H1 (cell line): ENCODE results near the gene AOPEP. TPM values are rescaled to one million over a fixed set of nuclear protein-coding genes. Genes with fewer than 3 reads are reported as not detected.

Source experiments
- CTCF ChIA-PET: fragments of 300-600 bp; sonication (Branson Sonifier 250); formaldehyde crosslinking; loops from one replicate; lab custom pipeline; 2021; ENCODE audit not compliant: partially characterized antibody; lab: Charles Lee
- POLR2A ChIA-PET: fragments of 300-600 bp; sonication (Branson Sonifier 250); formaldehyde crosslinking; loops from one replicate; lab custom pipeline; 2021; ENCODE audit warnings: inconsistent platforms; ENCODE audit not compliant: partially characterized antibody; lab: Charles Lee
- DNase-seq, 2 experiments: peaks; one replicate each; pipeline versions ENCODE4 v3.0.0 to v3.0.0-alpha.2; 2010 to 2022; ENCODE audit warnings: low spot score in 2 of 2, low read depth in 1 of 2, mixed read lengths in 1 of 2
- FAIRE-seq: peaks from 2 replicates; lab custom pipeline; 2011; peaks lifted over from hg19 to GRCh38; lab: Jason Lieb, UNC
- H2AFZ ChIP-seq: 2 replicates; pipeline ENCODE4 v1.8.1; 2012; ENCODE audit warnings: low read length, inconsistent platforms
- H2AK5ac ChIP-seq: 2 replicates; pipeline ENCODE4 v1.6.1; 2013; ENCODE audit warnings: low read depth, low read length
- H2BK120ac ChIP-seq: replicated peaks from 2 replicates; pipeline ENCODE3; 2013; ENCODE audit warnings: low read depth, low read length, inconsistent platforms
- H2BK12ac ChIP-seq: 2 replicates; pipeline ENCODE4 v1.6.1; 2013; ENCODE audit warnings: low read depth, low read length
- H2BK15ac ChIP-seq: 2 replicates; pipeline ENCODE4 v1.6.1; 2013; ENCODE audit warnings: low read length
- H2BK20ac ChIP-seq: 2 replicates; pipeline ENCODE4 v1.6.1; 2013; ENCODE audit warnings: low read length
- H2BK5ac ChIP-seq: 2 replicates; pipeline ENCODE4 v1.6.1; 2013; ENCODE audit warnings: low read depth, low read length
- H3K14ac ChIP-seq: 2 replicates; pipeline ENCODE4 v1.6.1; 2013; ENCODE audit warnings: inconsistent platforms; ENCODE audit not compliant: insufficient read length
- H3K18ac ChIP-seq: 2 replicates; pipeline ENCODE4 v1.6.1; 2013; ENCODE audit warnings: low read length; ENCODE audit errors: extremely low read depth
- H3K23ac ChIP-seq: 2 replicates; pipeline ENCODE4 v1.6.1; 2013; ENCODE audit warnings: inconsistent platforms; ENCODE audit not compliant: insufficient read length
- H3K23me2 ChIP-seq: 2 replicates; pipeline ENCODE4 v1.6.1; 2013; ENCODE audit warnings: low read depth, low read length
- H3K27ac ChIP-seq: 2 replicates; pipeline ENCODE4 v1.6.1; 2011; ENCODE audit warnings: low read depth, low read length, inconsistent platforms
- H3K27me3 ChIP-seq, 4 experiments: replicated peaks in 1 of 4; 1 replicate in 1 of 4; 2 replicates in 3 of 4; pipeline versions ENCODE4 v1.6.1 to v1.8.1; 2011 to 2013; ENCODE audit warnings: low read length in 3 of 4, mild to moderate bottlenecking in 3 of 4, inconsistent platforms in 2 of 4, mixed read lengths in 2 of 4, moderate library complexity in 1 of 4; ENCODE audit not compliant: control insufficient read depth in 3 of 4, insufficient read depth in 3 of 4; ENCODE audit errors: extremely low read depth in 1 of 4
- H3K36me3 ChIP-seq, 4 experiments: 2 replicates each; pipeline versions ENCODE4 v1.6.1 to v1.8.1; 2011 to 2013; ENCODE audit warnings: mild to moderate bottlenecking in 4 of 4, low read length in 3 of 4, moderate library complexity in 2 of 4, control low read depth in 1 of 4, inconsistent platforms in 1 of 4; ENCODE audit not compliant: insufficient read depth in 4 of 4, control insufficient read depth in 2 of 4
- H3K4ac ChIP-seq: replicated peaks from 2 replicates; pipeline ENCODE3; 2013; ENCODE audit warnings: low read length, low read depth, mixed read lengths, inconsistent platforms; ENCODE audit not compliant: insufficient read length
- H3K4me1 ChIP-seq, 4 experiments: replicated peaks in 1 of 4; 1 replicate in 1 of 4; 2 replicates in 3 of 4; pipeline versions ENCODE4 v1.6.1 to v1.8.1; 2011 to 2013; ENCODE audit warnings: low read length in 3 of 4, inconsistent platforms in 2 of 4, mixed read lengths in 1 of 4; ENCODE audit not compliant: insufficient read depth in 4 of 4, control insufficient read depth in 3 of 4
- H3K4me2 ChIP-seq, 2 experiments: 2 replicates each; pipeline versions ENCODE4 v1.6.1 to v1.8.1; 2011 to 2013; ENCODE audit warnings: low read depth in 2 of 2, low read length in 2 of 2, control low read depth in 1 of 2, inconsistent platforms in 1 of 2, mild to moderate bottlenecking in 1 of 2; ENCODE audit not compliant: insufficient read depth in 1 of 2
- H3K4me3 ChIP-seq, 4 experiments: fragments of 200-600, 300-600 bp in 1 of 4; sonication (generic), shearing (Covaris generic), sonication (Bioruptor Twin) in 1 of 4; 2 replicates each; pipeline versions ENCODE4 v1.5.1 to v1.8.1; 2011 to 2016; ENCODE audit warnings: low read length in 4 of 4, low read depth in 3 of 4, control low read depth in 2 of 4, inconsistent platforms in 2 of 4, mild to moderate bottlenecking in 2 of 4, mixed read lengths in 1 of 4, moderate library complexity in 1 of 4; ENCODE audit not compliant: insufficient read depth in 2 of 4; ENCODE audit errors: extremely low read depth in 1 of 4
- H3K56ac ChIP-seq: replicated peaks from 2 replicates; pipeline ENCODE3; 2013; ENCODE audit warnings: low read depth, mild to moderate bottlenecking, mixed read lengths, low read length, inconsistent platforms; ENCODE audit not compliant: insufficient read length
- H3K79me1 ChIP-seq: 2 replicates; pipeline ENCODE4 v1.6.1; 2013; ENCODE audit warnings: low read depth, low read length, control low read depth
- H3K79me2 ChIP-seq, 2 experiments: 2 replicates each; pipeline versions ENCODE4 v1.6.1 to v1.8.1; 2012 to 2013; ENCODE audit warnings: low read length in 2 of 2, mild to moderate bottlenecking in 2 of 2, inconsistent platforms in 1 of 2; ENCODE audit not compliant: insufficient read depth in 2 of 2, control insufficient read depth in 1 of 2
- H3K9ac ChIP-seq, 4 experiments: replicated peaks in 1 of 4; 1 replicate in 1 of 4; 2 replicates in 3 of 4; pipeline versions ENCODE4 v1.6.1 to v1.8.1; 2011 to 2013; ENCODE audit warnings: low read depth in 3 of 4, low read length in 3 of 4, control low read depth in 2 of 4, mild to moderate bottlenecking in 2 of 4, moderate library complexity in 2 of 4, inconsistent platforms in 1 of 4; ENCODE audit errors: extremely low read depth in 1 of 4
- H3K9me3 ChIP-seq, 2 experiments: 2 replicates each; pipeline versions ENCODE4 v1.6.1 to v1.8.1; 2012 to 2013; ENCODE audit warnings: mild to moderate bottlenecking in 2 of 2, moderate library complexity in 2 of 2, control low read depth in 1 of 2, inconsistent platforms in 1 of 2, low read depth in 1 of 2, low read length in 1 of 2, mixed read lengths in 1 of 2; ENCODE audit not compliant: insufficient read depth in 2 of 2
- H4K20me1 ChIP-seq, 2 experiments: replicated peaks in 1 of 2; 2 replicates each; pipeline versions ENCODE3 to v1.8.1; 2011 to 2013; ENCODE audit warnings: inconsistent platforms in 2 of 2, low read length in 2 of 2, mild to moderate bottlenecking in 1 of 2; ENCODE audit not compliant: insufficient read depth in 2 of 2, control insufficient read depth in 1 of 2
- H4K5ac ChIP-seq: 2 replicates; pipeline ENCODE4 v1.6.1; 2013; ENCODE audit warnings: low read length, low read depth, mixed read lengths, inconsistent platforms; ENCODE audit not compliant: insufficient read length
- H4K8ac ChIP-seq: 2 replicates; pipeline ENCODE4 v1.8.0; 2013; ENCODE audit warnings: mild to moderate bottlenecking, moderate library complexity, low read length, inconsistent platforms; ENCODE audit not compliant: insufficient read depth; ENCODE audit errors: extremely low read depth
- H4K91ac ChIP-seq: replicated peaks from 2 replicates; pipeline ENCODE3; 2013; ENCODE audit warnings: low read length, mixed read lengths, inconsistent platforms; ENCODE audit not compliant: insufficient read length
- BACH1 ChIP-seq: IDR thresholded peaks from 2 replicates; pipeline ENCODE4 v1.6.1; 2012; ENCODE audit warnings: low read length, improper control_type of control experiment
- CBX8 ChIP-seq: fragments of 300-800, 300-1000 bp; sonication (generic); IDR thresholded peaks from 2 replicates; pipeline ENCODE4 v1.7.1; 2016; ENCODE audit warnings: low read depth, low read length, borderline replicate concordance
- CHD1 ChIP-seq: IDR thresholded peaks from 2 replicates; pipeline ENCODE4 v1.6.1; 2012; ENCODE audit warnings: low read depth, low read length, improper control_type of control experiment
- EP300 ChIP-seq, 2 experiments: IDR thresholded peaks; 1 replicate in 1 of 2; 2 replicates in 1 of 2; pipeline ENCODE4 v1.6.1; 2011 to 2012; ENCODE audit warnings: low read depth in 2 of 2, low read length in 2 of 2, mild to moderate bottlenecking in 2 of 2, borderline replicate concordance in 1 of 2, inconsistent platforms in 1 of 2, moderate library complexity in 1 of 2
- JUND ChIP-seq: IDR thresholded peaks from 2 replicates; pipeline ENCODE4 v1.6.1; 2011; ENCODE audit warnings: mild to moderate bottlenecking, improper control_type of control experiment, low read length
- MAFK ChIP-seq: IDR thresholded peaks from 2 replicates; pipeline ENCODE4 v1.6.1; 2012; ENCODE audit warnings: low read depth, mild to moderate bottlenecking, improper control_type of control experiment, low read length
- NRF1 ChIP-seq: IDR thresholded peaks from 2 replicates; pipeline ENCODE4 v1.6.1; 2011; ENCODE audit warnings: mild to moderate bottlenecking, low read depth, low read length, improper control_type of control experiment
- RFX5 ChIP-seq: IDR thresholded peaks from 2 replicates; pipeline ENCODE4 v1.6.1; 2011; ENCODE audit warnings: low read depth, low read length, improper control_type of control experiment, borderline replicate concordance
- SP4 ChIP-seq: IDR thresholded peaks from 2 replicates; pipeline ENCODE4 v1.6.1; 2012; ENCODE audit warnings: low read length, inconsistent platforms
- TBP ChIP-seq: IDR thresholded peaks from 2 replicates; pipeline ENCODE4 v1.6.1; 2011; ENCODE audit warnings: low read depth, low read length, improper control_type of control experiment
- WGBS, 2 experiments: shearing (Covaris generic) in 1 of 2; methylation state at CpG; one replicate each; pipeline versions ENCODE4 v1.1.6 to v1.1.7; 2013 to 2015; ENCODE audit warnings: low lambda C conversion rate in 2 of 2, mixed read lengths in 2 of 2, inconsistent platforms in 1 of 2, low coverage in 1 of 2, missing lambda C conversion rate in 1 of 2; ENCODE audit not compliant: insufficient replicate concordance in 2 of 2, insufficient coverage in 1 of 2, insufficient read length in 1 of 2; ENCODE audit errors: extremely low coverage in 1 of 2, missing lambda C conversion rate in 1 of 2; 5-methylcytosine and 5-hydroxymethylcytosine counted together
- polyA plus RNA-seq, 7 experiments: library from polyadenylated mRNA; depleted of rRNA in 3 of 7; stranded (reverse) in 5 of 7; unstranded in 2 of 7; fragments of >200 nt in 5 of 7; fragments of 200-250 nt in 2 of 7; gene quantifications; 1 replicate in 5 of 7; 2 replicates in 1 of 7; 4 replicates in 1 of 7; pipeline versions ENCODE4 v1.2.1 to v1.2.3, GENCODE V29; 2011 to 2013; ENCODE audit warnings: missing spikeins in 2 of 7, mixed read lengths in 2 of 7
- total RNA-seq: library from RNA; stranded (reverse); fragmentation: NEBNext Ultra II Directional; extraction: Animal tissue kit (Norgen Biotek cat#: 25700); gene quantifications from 2 replicates; pipeline ENCODE4 v1.2.1, GENCODE V29; 2021
- TF ChIP-seq, protein P1 (sequence below), 3 experiments: IDR thresholded peaks; 1 replicate in 2 of 3; 2 replicates in 1 of 3; pipeline versions ENCODE4 v1.5.1 to v1.6.1; 2011; ENCODE audit warnings: low read length in 3 of 3, mild to moderate bottlenecking in 3 of 3, inconsistent platforms in 2 of 3, low read depth in 1 of 3, moderate library complexity in 1 of 3; ENCODE audit not compliant: insufficient read depth in 1 of 3; ENCODE audit errors: control extremely low read depth in 1 of 3
- TF ChIP-seq, protein P2 (sequence below): IDR thresholded peaks from 2 replicates; pipeline ENCODE4 v1.6.1; 2012; ENCODE audit warnings: inconsistent platforms

Gene AOPEP
- total and polyA plus RNA-seq, 2 of the 8 experiments (the other 6 are each of a cell fraction or from before 2014, with no cell fraction given), result 6.1 to 14.3 TPM

DNA sequence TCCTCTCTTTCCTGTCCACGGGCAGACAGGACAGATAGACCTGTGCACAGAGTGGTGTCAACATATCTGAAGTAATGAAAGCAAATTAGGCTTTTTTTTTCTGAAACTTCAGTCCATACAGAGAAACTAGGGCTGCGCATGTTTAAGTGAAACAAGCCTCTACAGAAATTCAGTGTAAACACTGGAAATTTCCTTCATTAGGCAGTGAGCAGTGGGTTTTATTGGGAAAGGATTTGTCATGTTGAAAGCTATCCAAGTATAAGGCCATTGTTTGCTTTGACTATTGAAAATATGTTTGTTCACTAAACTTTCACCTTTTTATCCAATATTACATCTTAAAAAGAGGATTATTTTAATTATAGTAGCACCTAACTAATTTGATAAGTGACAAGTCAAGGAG is 161.2 kb downstream of the AOPEP start:
- no peak overlapping the region for H3K4me2 ChIP-seq
- H2AFZ ChIP-seq, result no peak overlapping the region
- ChIA-PET POLR2A (no interaction called here), CTCF (interaction anchor here (0.6 to 0.7 kb wide), 2 partner anchors 74 to 692 kb away, joined by 3 read pairs; no protein-coding TSS in a partner anchor)
- no peak for DNase-seq
- WGBS, 2 experiments, result 93% methylated on average over 2 of the region's 2 CpGs; no CpG with 5 or more reads in 1 of the 2 experiments
- no peak overlapping the region for H3K4ac ChIP-seq
- H3K27me3 ChIP-seq, result no peaks in the 10 kb centered on the region
- no peak overlapping the region for H2BK15ac ChIP-seq
- H3K18ac ChIP-seq, result no peak overlapping the region
- H3K14ac ChIP-seq, result no peak overlapping the region
- H3K4me3 ChIP-seq, result no peak overlapping the region
- no peak overlapping the region for H3K27ac ChIP-seq
- H3K36me3 ChIP-seq, result no peaks in the 10 kb centered on the region
- no peaks in the 10 kb centered on the region for H3K23me2 ChIP-seq
- H2BK120ac ChIP-seq, result no peak overlapping the region
- H2BK12ac ChIP-seq, result no peak overlapping the region
- H3K79me1 ChIP-seq, result no peaks in the 10 kb centered on the region
- H3K9ac ChIP-seq, result no peak overlapping the region
- H4K20me1 ChIP-seq, result no peaks in the 10 kb centered on the region
- H4K8ac ChIP-seq, result no peak overlapping the region
- H2BK5ac ChIP-seq, result no peak overlapping the region
- H2AK5ac ChIP-seq, result no peak overlapping the region
- peaks cover 0 to 2% (median 0%) of the 10 kb centered on the region in 4 experiments; a peak in 1 of 7 replicates for H3K4me1 ChIP-seq
- H3K9me3 ChIP-seq, result 0 out of 4 replicates have a peak, but pooled peaks cover 3 to 5% of the 10 kb centered on the region in 2 experiments
- H4K91ac ChIP-seq, result no peak overlapping the region
- H2BK20ac ChIP-seq, result no peak overlapping the region
- no peak for FAIRE-seq
- no peak overlapping the region for H3K56ac ChIP-seq
- no peak overlapping the region for H3K23ac ChIP-seq
- no peak overlapping the region for H4K5ac ChIP-seq
- H3K79me2 ChIP-seq, result no peaks in the 10 kb centered on the region
- TF ChIP-seq CBX8, result no peak
- no peak for TF ChIP-seq SP4
- TF ChIP-seq RFX5, result no peak
- TF ChIP-seq, protein P1, sequence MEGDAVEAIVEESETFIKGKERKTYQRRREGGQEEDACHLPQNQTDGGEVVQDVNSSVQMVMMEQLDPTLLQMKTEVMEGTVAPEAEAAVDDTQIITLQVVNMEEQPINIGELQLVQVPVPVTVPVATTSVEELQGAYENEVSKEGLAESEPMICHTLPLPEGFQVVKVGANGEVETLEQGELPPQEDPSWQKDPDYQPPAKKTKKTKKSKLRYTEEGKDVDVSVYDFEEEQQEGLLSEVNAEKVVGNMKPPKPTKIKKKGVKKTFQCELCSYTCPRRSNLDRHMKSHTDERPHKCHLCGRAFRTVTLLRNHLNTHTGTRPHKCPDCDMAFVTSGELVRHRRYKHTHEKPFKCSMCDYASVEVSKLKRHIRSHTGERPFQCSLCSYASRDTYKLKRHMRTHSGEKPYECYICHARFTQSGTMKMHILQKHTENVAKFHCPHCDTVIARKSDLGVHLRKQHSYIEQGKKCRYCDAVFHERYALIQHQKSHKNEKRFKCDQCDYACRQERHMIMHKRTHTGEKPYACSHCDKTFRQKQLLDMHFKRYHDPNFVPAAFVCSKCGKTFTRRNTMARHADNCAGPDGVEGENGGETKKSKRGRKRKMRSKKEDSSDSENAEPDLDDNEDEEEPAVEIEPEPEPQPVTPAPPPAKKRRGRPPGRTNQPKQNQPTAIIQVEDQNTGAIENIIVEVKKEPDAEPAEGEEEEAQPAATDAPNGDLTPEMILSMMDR (IDR thresholded peaks at IDR 0.05; ENCODE audit: control extremely low read depth in 1 of 3, insufficient read depth in 1 of 3, low read depth in 1 of 3, low read length in 3 of 3), result no peak
- TF ChIP-seq MAFK, result no peak
- no peak for TF ChIP-seq CHD1
- TF ChIP-seq NRF1, result no peak
- TF ChIP-seq TBP, result no peak
- no peak for TF ChIP-seq JUND
- TF ChIP-seq, protein P2, sequence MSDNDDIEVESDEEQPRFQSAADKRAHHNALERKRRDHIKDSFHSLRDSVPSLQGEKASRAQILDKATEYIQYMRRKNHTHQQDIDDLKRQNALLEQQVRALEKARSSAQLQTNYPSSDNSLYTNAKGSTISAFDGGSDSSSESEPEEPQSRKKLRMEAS, result no peak
- no peak for TF ChIP-seq EP300 (IDR thresholded peaks at IDR 0.05; ENCODE audit: borderline replicate concordance in 1 of 2, low read depth in 2 of 2, low read length in 2 of 2)
- TF ChIP-seq BACH1, result no peak
